Right lung (tissue), 5 donors: ENCODE results near the gene GOLPH3L. TPM values are rescaled to one million over a fixed set of nuclear protein-coding genes. Genes with fewer than 3 reads are reported as not detected.
"Not testable (repeated sequence)": the region's sequence is repeated elsewhere in the genome, so short reads cannot be mapped to it uniquely, and the experiment has no call there.

Experiments used
- DNase-seq, 2 donors: peaks; one replicate each; pipeline ENCODE4 v3.0.0-alpha.2; 2013
- polyA plus RNA-seq, 5 donors: library from polyadenylated mRNA; unstranded; fragments of 120-200 nt; gene quantifications; one replicate each; pipeline versions ENCODE4 v1.2.1 to v1.2.3, GENCODE V29; 2013; ENCODE audit warnings: inconsistent platforms in 1 of 5, low replicate concordance in 1 of 5; ENCODE audit not compliant: insufficient read length in 5 of 5, insufficient read depth in 1 of 5

GOLPH3L gene
- polyA plus RNA-seq, 5 donors: 30.4 to 42.0 (median 40.8) TPM

GRCh38 chr1:150662811-150663210, 34.1 kb downstream of the GOLPH3L start:
- no peak for DNase-seq

GRCh38 chr1:150661156-150661555, 35.8 kb downstream of the GOLPH3L start:
- no peak for DNase-seq

GRCh38 chr1:150660584-150660983, 36.4 kb downstream of the GOLPH3L start:
- no peak for DNase-seq

- not testable (repeated sequence) for DNase-seq
These were observed 39.9 kb downstream of the GOLPH3L start for GRCh38 chr1:150657064-150657463.

DNA sequence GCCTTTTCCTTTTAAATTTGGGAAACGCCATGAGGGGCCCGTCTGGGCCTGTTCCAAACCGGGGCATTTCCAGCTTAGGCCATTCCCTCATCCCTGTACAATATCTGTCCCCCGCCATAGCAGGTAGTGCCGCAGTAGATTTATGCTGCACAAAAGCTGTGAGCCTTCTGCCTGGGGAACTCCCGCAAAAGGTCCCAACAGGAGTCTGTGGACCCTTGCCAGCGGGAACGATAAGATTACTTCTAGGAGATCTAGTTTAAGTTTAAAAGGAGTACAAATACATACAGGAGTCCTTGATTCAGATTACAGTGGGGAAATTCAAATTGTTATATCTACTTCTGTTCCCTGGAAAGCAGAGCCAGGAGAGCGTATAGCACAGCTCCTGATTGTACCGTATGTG, 42.3 kb downstream of the GOLPH3L start:
- not testable (repeated sequence) for DNase-seq

- DNase-seq: no peak
These were observed 46.8 kb downstream of the GOLPH3L start for GRCh38 chr1:150650193-150650592.

- DNase-seq: no peak
These were observed 47.4 kb downstream of the GOLPH3L start for GRCh38 chr1:150649441-150650075.

- DNase-seq: no peak
These were observed 54.7 kb downstream of the GOLPH3L start for GRCh38 chr1:150642296-150642695.

- DNase-seq: not testable (repeated sequence)
These were observed 55.7 kb downstream of the GOLPH3L start for GRCh38 chr1:150641126-150641815.

DNA sequence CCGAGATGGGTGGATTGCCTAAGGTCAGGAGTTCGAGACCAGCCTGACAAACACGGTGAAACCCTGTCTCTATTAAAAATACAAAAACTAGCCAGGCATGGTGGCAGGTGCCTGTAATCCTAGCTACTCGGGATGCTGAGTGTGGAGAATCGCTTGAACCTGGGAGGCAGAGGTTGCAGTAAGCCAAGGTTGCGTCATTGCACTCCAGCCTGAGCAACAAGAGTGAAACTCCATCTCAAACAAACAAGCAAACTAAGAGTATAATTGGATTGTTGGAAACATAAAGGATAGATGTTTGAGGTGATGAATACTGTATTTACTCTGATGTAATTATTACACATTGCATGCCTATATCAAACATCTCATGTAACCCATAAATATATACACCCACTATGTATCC, 58.5 kb downstream of the GOLPH3L start:
- not testable (repeated sequence) for DNase-seq

GRCh38 chr1:150634839-150635622, 61.9 kb downstream of the GOLPH3L start:
- DNase-seq: not testable (repeated sequence)

- peak; percentile 98 to 99 for DNase-seq
These were observed 67.6 kb downstream of the GOLPH3L start, which contains the start of gene ENSA for GRCh38 chr1:150629115-150629928. TSS of gene ENSA (minus strand) at chr1:150629612. CDS start at chr1:150629470, 142 bp downstream.

- DNase-seq: no peak
These were observed 68.2 kb downstream of the GOLPH3L start for GRCh38 chr1:150628766-150629114.

GRCh38 chr1:150627826-150628410, 69.0 kb downstream of the GOLPH3L start:
- no peak for DNase-seq

- no peak for DNase-seq
These were observed 70.8 kb downstream of the GOLPH3L start for GRCh38 chr1:150626150-150626549.

- DNase-seq: not testable (repeated sequence)
These were observed 72.4 kb downstream of the GOLPH3L start for GRCh38 chr1:150624546-150624945.

DNA sequence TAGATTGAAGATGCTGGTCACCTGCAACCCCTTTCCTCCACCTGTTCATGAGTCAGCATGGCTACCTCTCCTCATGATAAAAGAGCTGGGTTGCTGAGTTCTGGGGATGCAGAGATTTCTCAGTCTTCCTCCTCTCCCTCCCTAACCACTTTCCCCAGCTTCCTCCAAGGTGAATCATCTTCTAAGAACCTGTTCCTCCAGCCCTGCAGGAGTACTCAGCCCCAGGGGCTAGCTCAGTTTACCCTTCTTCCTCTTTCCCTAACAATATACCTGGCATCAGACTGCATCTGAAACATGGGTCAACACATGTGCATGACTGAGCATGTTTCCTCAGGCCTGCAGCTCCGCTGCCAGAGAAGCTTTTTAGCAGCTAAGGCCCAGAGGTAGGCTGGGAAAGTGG, 72.8 kb downstream of the GOLPH3L start:
- not testable (repeated sequence) for DNase-seq

- no peak for DNase-seq
These were observed 74.5 kb downstream of the GOLPH3L start for GRCh38 chr1:150622303-150622975.

GRCh38 chr1:150621497-150622302, 75.3 kb downstream of the GOLPH3L start:
- DNase-seq: no peak

DNA sequence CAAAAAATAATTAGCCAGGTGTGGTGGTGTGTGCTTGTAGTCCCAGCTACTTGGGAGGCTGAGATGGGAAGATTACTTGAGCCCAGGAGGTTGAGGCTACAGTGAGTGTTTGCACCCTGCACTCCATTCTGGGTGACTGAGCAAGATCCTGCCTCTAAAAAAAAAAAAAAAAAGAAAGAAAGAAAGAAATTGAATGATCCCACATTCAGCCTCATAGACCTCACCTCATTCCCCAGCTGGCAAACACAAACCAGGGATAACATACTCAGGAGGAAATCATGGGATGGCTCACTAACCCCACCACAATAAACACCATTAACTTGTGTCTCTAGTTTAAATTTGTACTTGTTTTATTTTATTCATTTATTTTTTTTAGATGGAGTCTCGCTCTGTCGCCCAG, 76.0 kb downstream of the GOLPH3L start:
- no peak for DNase-seq
